OCI-LY7 (cell line): ENCODE measurements around the gene SDK2. TPM values are rescaled to one million over a fixed set of nuclear protein-coding genes. Genes with fewer than 3 reads are reported as not detected.

Experiments
- BruUV-seq: library from RNA; stranded (reverse); fragments of 400-500 nt; replicated peaks from 2 replicates; lab custom pipeline; 2021; lab: Mats Ljungman, UMichigan
- CTCF ChIA-PET: fragments of 300-600 bp; sonication (Branson Sonifier 250); formaldehyde crosslinking; loops from one replicate; lab custom pipeline; 2022; ENCODE audit warnings: antibody characterized with exemption; ENCODE audit not compliant: unreplicated experiment; lab: Charles Lee
- POLR2A ChIA-PET: fragments of 300-600 bp; sonication (Branson Sonifier 250); formaldehyde crosslinking; loops from one replicate; lab custom pipeline; 2022; ENCODE audit warnings: antibody characterized with exemption; lab: Charles Lee
- DNase-seq: peaks from one replicate; pipeline ENCODE4 v3.0.0-alpha.2; 2015; ENCODE audit warnings: low spot score
- H2AFZ ChIP-seq: fragments of 200-600 bp; sonication (generic), shearing (Covaris generic); 2 replicates; pipeline ENCODE4 v1.6.1; 2014; ENCODE audit warnings: mild to moderate bottlenecking, antibody characterized with exemption, low read length, moderate library complexity
- H3K27ac ChIP-seq: fragments of 200-600 bp; sonication (generic); 2 replicates; pipeline ENCODE4 v1.5.1; 2014; ENCODE audit warnings: mixed run types, low read depth, mild to moderate bottlenecking, moderate library complexity, low read length, inconsistent platforms; ENCODE audit not compliant: poor library complexity, severe bottlenecking
- H3K36me3 ChIP-seq: fragments of 200-600 bp; sonication (generic); 2 replicates; pipeline ENCODE4 v1.6.1; 2014; ENCODE audit warnings: mild to moderate bottlenecking, antibody characterized with exemption, low read length, moderate library complexity, mixed read lengths; ENCODE audit not compliant: insufficient read depth
- H3K4me1 ChIP-seq: fragments of 200-600 bp; sonication (generic); 2 replicates; pipeline ENCODE4 v1.5.1; 2014; ENCODE audit warnings: mild to moderate bottlenecking, low read length; ENCODE audit not compliant: insufficient read depth, poor library complexity, severe bottlenecking
- H3K4me2 ChIP-seq: fragments of 200-600 bp; sonication (generic); 2 replicates; pipeline ENCODE4 v1.6.1; 2014; ENCODE audit warnings: mild to moderate bottlenecking, low read length
- H3K4me3 ChIP-seq: fragments of 200-600 bp; sonication (generic); 2 replicates; pipeline ENCODE4 v1.5.1; 2014; ENCODE audit warnings: mild to moderate bottlenecking, low read depth, low read length; ENCODE audit not compliant: poor library complexity, severe bottlenecking
- H3K79me2 ChIP-seq: fragments of 200-600 bp; sonication (generic); 2 replicates; pipeline ENCODE4 v1.6.1; 2016; ENCODE audit warnings: low read depth, mild to moderate bottlenecking, low read length, moderate library complexity, mixed read lengths; ENCODE audit not compliant: insufficient read depth
- H3K9me2 ChIP-seq: fragments of 200-600 bp; sonication (generic); 2 replicates; pipeline ENCODE4 v1.6.1; 2016; ENCODE audit warnings: mild to moderate bottlenecking, low read length, mixed read lengths; ENCODE audit not compliant: insufficient read depth
- H3K9me3 ChIP-seq: fragments of 200-600 bp; sonication (generic); 2 replicates; pipeline ENCODE4 v1.6.1; 2014; ENCODE audit warnings: mild to moderate bottlenecking, mixed run types, low read length, mixed read lengths
- H4K20me1 ChIP-seq: fragments of 200-600 bp; sonication (generic); 2 replicates; pipeline ENCODE4 v1.6.1; 2014; ENCODE audit warnings: mild to moderate bottlenecking, antibody characterized with exemption, low read length, moderate library complexity, mixed read lengths; ENCODE audit not compliant: insufficient read depth
- EZH2phosphoT487 ChIP-seq: fragments of 200-600 bp; sonication (generic); IDR thresholded peaks from 2 replicates; pipeline ENCODE4 v1.6.1; 2018; ENCODE audit warnings: low read depth, borderline replicate concordance, mild to moderate bottlenecking, mixed run types, antibody characterized with exemption, low read length, moderate library complexity, mixed read lengths
- intact Hi-C: fragments of 100-400 bp; cut with micrococcal nuclease; formaldehyde crosslinking; loops from one replicate; pipeline ENCODE4 v1.10.0; 2022; ENCODE audit not compliant: unreplicated experiment
- total RNA-seq, 2 experiments: library from RNA; depleted of rRNA in 1 of 2; stranded (reverse); fragments of >200 nt in 1 of 2; shearing (Covaris generic) in 1 of 2; gene quantifications; 2 replicates each; pipeline ENCODE4 v1.2.3, GENCODE V29; 2014 to 2022
- TF ChIP-seq, protein P1 (sequence below): fragments of 200-600 bp; sonication (generic); conservative IDR thresholded peaks from 2 replicates; pipeline ENCODE4 v1.5.1; 2014; ENCODE audit warnings: mild to moderate bottlenecking, antibody characterized with exemption, low read length, moderate library complexity, mixed read lengths

SDK2 gene
- total RNA-seq, 2 experiments from 2014 or later: 0.32 to 1.8 TPM

DNA sequence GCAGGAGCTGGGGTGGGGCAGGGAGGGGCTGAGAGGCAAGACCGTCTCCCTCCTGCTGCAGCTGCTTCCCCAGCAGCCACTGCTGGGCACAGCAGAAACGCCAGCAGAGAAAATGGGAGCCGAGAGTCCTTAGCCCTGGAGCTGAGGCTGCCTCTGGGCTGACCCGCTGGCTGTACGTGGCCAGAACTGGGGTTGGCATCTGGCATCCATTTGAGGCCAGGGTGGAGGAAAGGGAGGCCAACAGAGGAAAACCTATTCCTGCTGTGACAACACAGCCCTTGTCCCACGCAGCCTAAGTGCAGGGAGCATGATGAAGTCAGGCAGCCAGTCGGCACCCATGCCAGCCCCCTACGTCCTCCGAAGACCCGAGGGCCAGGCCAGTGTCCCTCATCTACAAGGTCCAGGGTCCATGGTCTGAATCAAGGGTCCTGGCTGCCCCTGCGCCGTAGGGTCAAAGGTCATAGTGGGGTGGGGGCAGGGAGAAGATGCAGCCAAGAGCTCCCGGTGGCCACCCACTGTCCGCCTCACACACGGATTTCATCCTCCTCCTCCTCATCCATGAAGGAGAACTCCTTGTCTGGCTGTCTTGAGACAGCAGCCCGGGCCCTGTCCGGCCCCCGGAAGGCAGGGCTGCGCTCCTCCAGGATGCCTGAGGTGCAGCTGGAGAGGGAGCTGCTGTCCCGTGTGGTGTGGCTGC lies 359.2 kb downstream of the SDK2 start:
- no peaks in the 10 kb centered on the region for H3K9me3 ChIP-seq
- ChIA-PET CTCF (no interaction called here), POLR2A (interaction anchor here (0.9 kb wide), 1 partner anchor 26 kb away, joined by 3 read pairs; no protein-coding TSS in a partner anchor)
- BruUV-seq: no TSS peak
- no peak overlapping the region for H3K4me3 ChIP-seq
- H3K27ac ChIP-seq: no peak overlapping the region
- no peaks in the 10 kb centered on the region for H4K20me1 ChIP-seq
- no peaks in the 10 kb centered on the region for H3K36me3 ChIP-seq
- intact Hi-C loops: no loop called here
- H3K9me2 ChIP-seq: no peaks in the 10 kb centered on the region
- DNase-seq: no peak
- TF ChIP-seq, protein P1, sequence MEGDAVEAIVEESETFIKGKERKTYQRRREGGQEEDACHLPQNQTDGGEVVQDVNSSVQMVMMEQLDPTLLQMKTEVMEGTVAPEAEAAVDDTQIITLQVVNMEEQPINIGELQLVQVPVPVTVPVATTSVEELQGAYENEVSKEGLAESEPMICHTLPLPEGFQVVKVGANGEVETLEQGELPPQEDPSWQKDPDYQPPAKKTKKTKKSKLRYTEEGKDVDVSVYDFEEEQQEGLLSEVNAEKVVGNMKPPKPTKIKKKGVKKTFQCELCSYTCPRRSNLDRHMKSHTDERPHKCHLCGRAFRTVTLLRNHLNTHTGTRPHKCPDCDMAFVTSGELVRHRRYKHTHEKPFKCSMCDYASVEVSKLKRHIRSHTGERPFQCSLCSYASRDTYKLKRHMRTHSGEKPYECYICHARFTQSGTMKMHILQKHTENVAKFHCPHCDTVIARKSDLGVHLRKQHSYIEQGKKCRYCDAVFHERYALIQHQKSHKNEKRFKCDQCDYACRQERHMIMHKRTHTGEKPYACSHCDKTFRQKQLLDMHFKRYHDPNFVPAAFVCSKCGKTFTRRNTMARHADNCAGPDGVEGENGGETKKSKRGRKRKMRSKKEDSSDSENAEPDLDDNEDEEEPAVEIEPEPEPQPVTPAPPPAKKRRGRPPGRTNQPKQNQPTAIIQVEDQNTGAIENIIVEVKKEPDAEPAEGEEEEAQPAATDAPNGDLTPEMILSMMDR: no peak
- no peak for TF ChIP-seq EZH2phosphoT487
- no peaks in the 10 kb centered on the region for H3K4me1 ChIP-seq
- H3K4me2 ChIP-seq: no peak overlapping the region
- H3K79me2 ChIP-seq: no peaks in the 10 kb centered on the region
- no peak overlapping the region for H2AFZ ChIP-seq
